HCT116 (cell line): ENCODE results near the gene FTO. TPM values are rescaled to one million over a fixed set of nuclear protein-coding genes. Genes with fewer than 3 reads are reported as not detected.

ENCODE experiments used
- ATAC-seq: fragments of 200-7000 bp; cut with Tn5 transposase; 2 replicates; pipeline ENCODE4 v1.9.1; 2020; ENCODE audit warnings: mild to moderate bottlenecking, moderate library complexity
- BruUV-seq: library from RNA; stranded (reverse); fragments of 400-500 nt; replicated peaks from 2 replicates; lab custom pipeline; 2021; lab: Mats Ljungman, UMichigan
- CTCF ChIA-PET: fragments of 300-600 bp; sonication (Branson Sonifier 250); formaldehyde crosslinking; loops from one replicate; lab custom pipeline; 2021; ENCODE audit warnings: antibody characterized with exemption; lab: Charles Lee
- POLR2A ChIA-PET: fragments of 300-600, 350-600 bp; sonication (Branson Sonifier 250); formaldehyde crosslinking; loops from one replicate; lab custom pipeline; 2021; ENCODE audit warnings: antibody characterized with exemption; lab: Charles Lee
- RAD21 ChIA-PET, 2 experiments: fragments of 300-600 bp; sonication (Branson Sonifier 250); formaldehyde crosslinking; loops; one replicate each; lab custom pipeline; 2023; ENCODE audit warnings: low total read pairs in 2 of 2; ENCODE audit not compliant: uncharacterized antibody in 2 of 2, unreplicated experiment in 2 of 2, low non-redundant PET in 1 of 2; lab: Charles Lee
- DNase-seq: peaks from one replicate; pipeline ENCODE4 v3.0.0-alpha.2; 2010; ENCODE audit warnings: low read depth, low spot score
- H2AFZ ChIP-seq: fragments of 200-600 bp; shearing (Covaris generic), sonication (generic); 2 replicates; pipeline ENCODE4 v1.6.1; 2017; ENCODE audit warnings: low read depth, mixed run types, mixed read lengths, antibody characterized with exemption, low read length; ENCODE audit not compliant: poor library complexity, severe bottlenecking
- H3K27ac ChIP-seq: 2 replicates; pipeline ENCODE4 v1.5.1; 2012; ENCODE audit warnings: low read depth, low read length
- H3K27me3 ChIP-seq: fragments of 200-600 bp; sonication (generic); 2 replicates; pipeline ENCODE4 v1.6.1; 2016; ENCODE audit warnings: mixed run types, low read length, mixed read lengths; ENCODE audit not compliant: insufficient read depth
- H3K36me3 ChIP-seq, 2 experiments: fragments of 200-500 bp in 1 of 2; fragments of 200-600 bp in 1 of 2; sonication (Bioruptor generic) in 1 of 2; sonication (generic) in 1 of 2; 2 replicates each; pipeline versions ENCODE4 v1.5.1 to v1.6.1; 2014 to 2016; ENCODE audit warnings: low read length in 2 of 2, inconsistent platforms in 1 of 2, mixed read lengths in 1 of 2, mixed run types in 1 of 2; ENCODE audit not compliant: insufficient read depth in 2 of 2, control insufficient read depth in 1 of 2
- H3K4me1 ChIP-seq, 2 experiments: fragments of 200-600 bp in 1 of 2; sonication (generic) in 1 of 2; 2 replicates each; pipeline versions ENCODE4 v1.5.1 to v1.6.1; 2012 to 2017; ENCODE audit warnings: low read length in 2 of 2, inconsistent platforms in 1 of 2, mild to moderate bottlenecking in 1 of 2, mixed read lengths in 1 of 2, mixed run types in 1 of 2, moderate library complexity in 1 of 2; ENCODE audit not compliant: insufficient read depth in 2 of 2, control insufficient read depth in 1 of 2
- H3K4me2 ChIP-seq: fragments of 200-600 bp; sonication (generic); 2 replicates; pipeline ENCODE4 v1.6.1; 2017; ENCODE audit warnings: mixed run types, low read length, mixed read lengths
- H3K4me3 ChIP-seq, 2 experiments: fragments of 200-600 bp in 1 of 2; sonication (generic) in 1 of 2; replicated peaks in 1 of 2; 2 replicates each; pipeline ENCODE4 v1.5.1; 2011 to 2016; ENCODE audit warnings: low read length in 2 of 2, control low read depth in 1 of 2, low read depth in 1 of 2, mild to moderate bottlenecking in 1 of 2, mixed read lengths in 1 of 2, mixed run types in 1 of 2
- H3K79me2 ChIP-seq: fragments of 200-600 bp; sonication (generic); 2 replicates; pipeline ENCODE4 v1.6.1; 2017; ENCODE audit warnings: mild to moderate bottlenecking, mixed run types, low read length, moderate library complexity, mixed read lengths; ENCODE audit not compliant: insufficient read depth
- H3K9ac ChIP-seq: fragments of 200-600 bp; sonication (generic); 2 replicates; pipeline ENCODE4 v1.6.1; 2016; ENCODE audit warnings: low read length, mixed read lengths
- H3K9me2 ChIP-seq: fragments of 200-600 bp; sonication (generic), shearing (Covaris generic); 2 replicates; pipeline ENCODE4 v1.6.1; 2017; ENCODE audit warnings: mixed run types, mild to moderate bottlenecking, moderate library complexity; ENCODE audit not compliant: insufficient read depth
- H3K9me3 ChIP-seq, 2 experiments: fragments of 200-500 bp in 1 of 2; fragments of 200-600 bp in 1 of 2; sonication (Bioruptor generic) in 1 of 2; sonication (generic) in 1 of 2; 2 replicates each; pipeline ENCODE4 v1.6.1; 2014 to 2017; ENCODE audit warnings: low read length in 2 of 2, mixed read lengths in 2 of 2, inconsistent platforms in 1 of 2, low read depth in 1 of 2, mild to moderate bottlenecking in 1 of 2, mixed run types in 1 of 2, moderate library complexity in 1 of 2; ENCODE audit not compliant: control insufficient read depth in 1 of 2, insufficient read depth in 1 of 2
- H4K20me1 ChIP-seq: fragments of 200-600 bp; sonication (generic), shearing (Covaris generic); 2 replicates; pipeline ENCODE4 v1.6.1; 2017; ENCODE audit warnings: mixed run types, mild to moderate bottlenecking, moderate library complexity; ENCODE audit not compliant: insufficient read depth
- ATF3 ChIP-seq: IDR thresholded peaks from 2 replicates; pipeline ENCODE4 v1.6.1; 2012
- EGR1 ChIP-seq: IDR thresholded peaks from 2 replicates; pipeline ENCODE4 v1.6.1; 2012; ENCODE audit warnings: low read depth
- EZH2phosphoT487 ChIP-seq: fragments of 200-600 bp; IDR thresholded peaks from 2 replicates; pipeline ENCODE4 v1.6.1; 2018; ENCODE audit warnings: antibody characterized with exemption, borderline replicate concordance
- JUND ChIP-seq: IDR thresholded peaks from 2 replicates; pipeline ENCODE4 v1.6.1; 2012
- REST ChIP-seq: IDR thresholded peaks from 2 replicates; pipeline ENCODE4 v1.6.1; 2012; ENCODE audit warnings: low read depth
- TCF7L2 ChIP-seq: IDR thresholded peaks from 2 replicates; pipeline ENCODE4 v1.7.0; 2011; ENCODE audit warnings: borderline replicate concordance, inconsistent platforms; ENCODE audit not compliant: insufficient read depth, insufficient read length; ENCODE audit errors: extremely low read depth
- ZFX ChIP-seq: fragments of 450-650 bp; IDR thresholded peaks from 2 replicates; pipeline ENCODE4 v1.6.1; 2017
- intact Hi-C: fragments of 100-400 bp; cut with micrococcal nuclease; formaldehyde crosslinking; loops from 2 replicates; pipeline ENCODE4 v1.10.0; 2022
- total RNA-seq: library from RNA; stranded (reverse); gene quantifications from one replicate; pipeline ENCODE4 v1.2.1, GENCODE V29; 2021; ENCODE audit not compliant: unreplicated experiment

Gene FTO
- total RNA-seq, 1 experiment from 2014 or later: 55.2 TPM

- CTCF ChIA-PET: no interaction called here
- TF ChIP-seq TCF7L2 (no peak), EZH2phosphoT487 (no peak), EGR1 (no peak), ZFX (no peak), REST (no peak), JUND (no peak), ATF3 (no peak)
- Histone ChIP-seq H3K4me3 (no peak overlapping the region), H4K20me1 (no peaks in the 10 kb centered on the region), H3K27me3 (no peaks in the 10 kb centered on the region), H3K4me1 (peaks cover 26 to 28% of the 10 kb centered on the region in 2 experiments), H3K27ac (peak overlapping the region; percentile 77; the same call in 1 of the 2 replicates), H3K36me3 (no peaks in the 10 kb centered on the region), H2AFZ (no peak overlapping the region), H3K9ac (no peak overlapping the region), H3K9me2 (no peaks in the 10 kb centered on the region), H3K9me3 (no peaks in the 10 kb centered on the region), H3K4me2 (peak overlapping the region; percentile 63), H3K79me2 (no peaks in the 10 kb centered on the region)
- ATAC-seq (no peak), DNase-seq (no peak)
- RAD21 ChIA-PET: no interaction called here
- no TSS peak for BruUV-seq
- intact Hi-C loops: no loop called here
- POLR2A ChIA-PET: interaction anchor here (1.0 kb wide), 1 partner anchor 42 kb away, joined by 3 read pairs; no protein-coding TSS in a partner anchor
These were observed 159.9 kb downstream of the FTO start for GRCh38 chr16:53863861-53864260.
